ENCODE measurements around the gene CDCA7. TPM values are rescaled to one million over a fixed set of nuclear protein-coding genes. Genes with fewer than 3 reads are reported as not detected.
"Not testable (repeated sequence)": the region's sequence is repeated elsewhere in the genome, so short reads cannot be mapped to it uniquely, and the experiment has no call there.

CDCA7 gene
- total RNA-seq, 2 experiments from 2014 or later: 59.9 to 64.1 TPM

- no peak overlapping the region for H3K27ac Mint-ChIP-seq
- H3K4me1 Mint-ChIP-seq (ENCODE audit: low read depth): no peaks in the 10 kb centered on the region
- ChIA-PET CTCF (interaction anchor here (0.6 kb wide), 1 partner anchor 54 kb away, joined by 3 read pairs; no protein-coding TSS in a partner anchor), POLR2A (no interaction called here)
- H3K27me3 Mint-ChIP-seq: peaks cover 12% of the 10 kb centered on the region
- no peaks in the 10 kb centered on the region for H3K36me3 Mint-ChIP-seq
- H3K9me3 Mint-ChIP-seq: no peaks in the 10 kb centered on the region
- no peak overlapping the region for H3K4me3 Mint-ChIP-seq
- intact Hi-C loops (cut with micrococcal nuclease): no loop called here
- DNase-seq: no peak
These were observed 55.9 kb downstream of the CDCA7 start for GRCh38 chr2:173410579-173410978.

- H3K9me3 Mint-ChIP-seq: no peaks in the 10 kb centered on the region
- DNase-seq: no peak
- intact Hi-C loops (cut with micrococcal nuclease): no loop called here
- H3K4me3 Mint-ChIP-seq: no peak overlapping the region
- no peaks in the 10 kb centered on the region for H3K36me3 Mint-ChIP-seq
- H3K27ac Mint-ChIP-seq: no peak overlapping the region
- ChIA-PET CTCF (interaction anchor here (1.1 to 1.6 kb wide), 2 partner anchors 10 kb away, joined by 5 read pairs; no protein-coding TSS in a partner anchor), POLR2A (no interaction called here)
- peaks cover 19% of the 10 kb centered on the region for H3K27me3 Mint-ChIP-seq
- no peaks in the 10 kb centered on the region for H3K4me1 Mint-ChIP-seq (ENCODE audit: low read depth)
These were observed 58.0 kb downstream of the CDCA7 start for GRCh38 chr2:173412628-173413027.

DNA sequence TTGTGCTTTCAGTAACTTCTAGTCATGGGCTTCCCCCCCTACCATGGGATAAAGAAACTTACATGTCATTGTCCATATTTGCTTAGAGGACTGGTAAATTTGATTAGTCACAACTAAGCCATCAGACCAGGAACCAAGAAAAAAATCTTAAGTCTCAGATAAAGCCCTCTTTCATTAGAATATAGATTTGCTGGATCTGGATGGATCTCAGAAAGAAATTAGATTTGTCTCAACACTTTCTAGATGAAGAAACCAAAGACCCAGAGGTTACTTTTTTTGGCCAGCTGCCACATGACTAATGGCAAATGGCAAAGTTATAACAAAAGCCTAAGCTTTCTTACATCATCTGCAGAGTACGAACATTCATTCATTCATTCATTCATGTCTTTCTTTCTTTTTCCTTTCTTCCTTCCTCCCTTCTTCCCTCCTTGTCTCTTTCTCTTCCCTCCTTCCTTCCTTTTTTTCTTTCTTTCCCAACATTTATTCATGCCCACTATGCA, 60.2 kb downstream of the CDCA7 start:
- no peaks in the 10 kb centered on the region for H3K4me1 Mint-ChIP-seq (ENCODE audit: low read depth)
- H3K27ac Mint-ChIP-seq: no peak overlapping the region
- intact Hi-C loops (cut with micrococcal nuclease): no loop called here
- ChIA-PET POLR2A (no interaction called here), CTCF (interaction anchor here (0.9 kb wide), 1 partner anchor 12 kb away, joined by 3 read pairs; no protein-coding TSS in a partner anchor)
- H3K27me3 Mint-ChIP-seq: peaks cover 19% of the 10 kb centered on the region
- no peaks in the 10 kb centered on the region for H3K9me3 Mint-ChIP-seq
- H3K4me3 Mint-ChIP-seq: no peak overlapping the region
- no peaks in the 10 kb centered on the region for H3K36me3 Mint-ChIP-seq
- DNase-seq: no peak

DNA sequence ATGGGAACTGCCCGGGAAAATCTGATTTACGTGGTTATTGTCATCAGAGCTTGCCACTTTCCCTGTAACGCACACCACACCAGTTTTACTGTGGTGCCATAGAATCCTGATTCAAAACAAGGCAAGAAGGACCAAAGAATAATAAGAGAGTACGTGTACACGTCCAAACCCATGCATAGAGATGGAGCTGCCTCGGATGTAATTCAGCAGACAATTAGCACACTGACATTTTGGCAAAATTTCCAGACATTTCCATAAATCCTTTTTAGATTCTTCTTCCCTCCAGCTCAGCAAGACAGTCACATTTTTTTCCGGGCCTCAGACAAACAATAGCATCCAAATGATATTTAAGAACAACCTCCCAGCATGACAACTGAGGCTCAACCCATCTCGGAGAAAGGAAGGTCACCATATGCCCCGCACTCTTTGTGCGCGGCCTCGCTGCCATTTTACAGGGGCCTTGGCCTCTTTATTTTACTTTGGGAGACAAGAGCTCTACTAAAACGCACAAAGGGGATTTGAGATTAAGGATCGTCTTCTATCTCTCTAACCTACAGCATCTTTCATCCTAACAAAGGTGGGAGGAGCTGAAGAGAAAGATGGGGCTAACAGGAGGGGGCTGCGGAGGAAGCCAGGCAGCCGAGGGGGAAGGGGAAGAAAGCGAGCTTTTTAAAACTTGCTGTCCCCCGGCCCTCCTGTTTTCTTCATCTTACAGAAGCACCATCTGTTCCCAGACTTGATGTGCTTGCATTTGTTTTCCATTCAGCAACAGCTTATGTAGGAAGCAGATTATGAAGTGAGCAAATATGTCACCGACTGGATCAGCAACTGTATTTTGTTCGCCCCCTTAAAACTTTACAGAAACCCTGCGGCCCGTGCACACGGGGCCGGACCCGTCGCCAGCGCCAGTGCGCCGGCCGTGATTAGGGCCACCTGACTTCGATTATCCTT, 61.0 kb downstream of the CDCA7 start:
- DNase-seq: no peak
- H3K9me3 Mint-ChIP-seq: no peaks in the 10 kb centered on the region
- no peaks in the 10 kb centered on the region for H3K4me1 Mint-ChIP-seq (ENCODE audit: low read depth)
- H3K27ac Mint-ChIP-seq: no peak overlapping the region
- CTCF ChIA-PET: interaction anchor here (0.9 kb wide), 1 partner anchor 12 kb away, joined by 3 read pairs; no protein-coding TSS in a partner anchor
- intact Hi-C loops (cut with micrococcal nuclease): no loop called here
- H3K4me3 Mint-ChIP-seq: no peak overlapping the region
- H3K27me3 Mint-ChIP-seq: peaks cover 19% of the 10 kb centered on the region
- POLR2A ChIA-PET: no interaction called here
- no peaks in the 10 kb centered on the region for H3K36me3 Mint-ChIP-seq

DNA sequence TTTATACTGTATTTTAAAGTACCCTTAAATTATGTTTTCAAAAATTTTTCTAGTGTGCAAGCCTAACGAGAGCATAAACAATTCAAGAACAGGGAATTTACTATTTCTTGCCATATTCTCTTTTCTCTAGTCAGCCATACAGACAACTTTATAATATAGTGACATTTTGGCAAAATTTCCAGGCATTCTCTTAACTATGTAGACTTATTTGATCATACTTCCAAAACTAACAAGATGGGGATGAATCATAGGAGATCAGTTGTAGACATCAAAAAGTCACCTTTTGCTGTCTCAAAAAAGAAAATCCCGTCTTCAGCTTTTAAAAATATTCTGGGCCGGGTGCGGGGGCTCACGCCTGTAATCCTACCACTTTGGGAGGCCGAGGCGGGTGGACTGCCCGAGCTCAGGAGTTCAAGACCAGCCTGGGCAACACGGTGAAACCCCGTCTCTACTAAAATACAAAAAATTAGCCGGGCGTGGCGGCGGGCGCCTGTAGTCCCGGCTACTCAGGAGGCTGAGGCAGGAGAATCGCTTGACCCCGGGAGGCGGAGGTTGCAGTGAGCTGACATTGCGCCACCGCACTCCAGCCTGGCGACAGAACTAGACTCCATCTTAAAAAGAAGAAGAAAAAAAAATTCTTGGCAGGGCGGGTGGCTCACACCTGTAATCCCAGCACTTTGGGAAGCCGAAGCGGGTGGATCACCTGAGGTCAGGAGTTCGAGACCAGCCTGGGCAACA, 61.9 kb downstream of the CDCA7 start:
- peaks cover 26% of the 10 kb centered on the region for H3K27me3 Mint-ChIP-seq
- CTCF ChIA-PET; H3K36me3 Mint-ChIP-seq; intact Hi-C loops (cut with micrococcal nuclease); H3K4me1 Mint-ChIP-seq (ENCODE audit: low read depth); H3K4me3 Mint-ChIP-seq; DNase-seq; POLR2A ChIA-PET; H3K9me3 Mint-ChIP-seq; H3K27ac Mint-ChIP-seq: not testable (repeated sequence)

DNA sequence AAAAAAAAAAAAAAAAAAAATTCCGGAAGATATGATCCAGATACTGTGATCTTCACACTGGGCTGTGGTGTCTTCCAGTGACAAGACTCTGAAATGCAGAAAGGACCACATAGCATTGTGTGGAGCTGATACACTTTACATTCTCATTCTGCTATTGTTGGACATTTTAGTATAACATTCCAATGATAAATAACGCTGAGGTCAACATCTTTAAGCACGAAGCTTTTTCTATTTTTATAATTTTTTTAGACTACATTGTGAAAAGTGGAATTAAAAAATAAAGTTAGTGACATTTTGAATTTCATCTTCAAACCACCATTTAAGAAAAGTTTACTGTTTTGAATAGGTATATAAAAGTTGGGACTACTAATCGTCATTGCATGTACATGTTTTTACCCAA, 62.7 kb downstream of the CDCA7 start:
- no peaks in the 10 kb centered on the region for H3K9me3 Mint-ChIP-seq
- H3K4me3 Mint-ChIP-seq: no peak overlapping the region
- H3K27ac Mint-ChIP-seq: no peak overlapping the region
- intact Hi-C loops (cut with micrococcal nuclease): no loop called here
- H3K27me3 Mint-ChIP-seq: peaks cover 32% of the 10 kb centered on the region
- no peaks in the 10 kb centered on the region for H3K4me1 Mint-ChIP-seq (ENCODE audit: low read depth)
- H3K36me3 Mint-ChIP-seq: no peaks in the 10 kb centered on the region
- DNase-seq: no peak
- ChIA-PET CTCF (no interaction called here), POLR2A (no interaction called here)

DNA sequence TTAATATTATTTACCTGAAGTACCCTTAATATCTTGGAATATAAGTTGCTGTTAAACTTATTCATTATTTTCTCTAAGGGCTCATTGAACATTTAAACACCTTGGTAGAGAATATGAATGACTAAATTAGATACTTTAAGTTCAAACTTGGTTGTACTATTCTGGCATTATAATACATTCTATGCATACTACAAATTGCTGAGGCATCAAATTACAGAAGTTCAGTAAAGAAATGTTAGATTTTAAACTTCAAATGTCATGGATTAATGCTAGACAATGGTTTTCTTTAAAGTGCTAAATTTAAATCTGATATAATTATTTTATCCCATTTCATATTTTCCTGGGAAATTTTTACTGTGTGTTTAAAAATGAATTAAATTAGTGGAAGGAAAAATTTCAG, 63.1 kb downstream of the CDCA7 start:
- H3K27ac Mint-ChIP-seq: no peak overlapping the region
- H3K36me3 Mint-ChIP-seq: no peaks in the 10 kb centered on the region
- intact Hi-C loops (cut with micrococcal nuclease): no loop called here
- CTCF ChIA-PET: no interaction called here
- DNase-seq: no peak
- H3K4me3 Mint-ChIP-seq: no peak overlapping the region
- H3K9me3 Mint-ChIP-seq: no peaks in the 10 kb centered on the region
- peaks cover 33% of the 10 kb centered on the region for H3K27me3 Mint-ChIP-seq
- no peaks in the 10 kb centered on the region for H3K4me1 Mint-ChIP-seq (ENCODE audit: low read depth)
- POLR2A ChIA-PET: no interaction called here

Data from activated CD4-positive, alpha-beta memory T cell treated with anti-CD3 and anti-CD28 coated beads for 36 hours (primary cell).